ENCODE data around the gene SLC45A3. TPM values are rescaled to one million over a fixed set of nuclear protein-coding genes. Genes with fewer than 3 reads are reported as not detected.

SLC45A3 gene
- total and polyA plus RNA-seq, 2 donors (not counting 1 experiment from before 2014, with no cell fraction given): 0.90 to 1.5 TPM

DNA sequence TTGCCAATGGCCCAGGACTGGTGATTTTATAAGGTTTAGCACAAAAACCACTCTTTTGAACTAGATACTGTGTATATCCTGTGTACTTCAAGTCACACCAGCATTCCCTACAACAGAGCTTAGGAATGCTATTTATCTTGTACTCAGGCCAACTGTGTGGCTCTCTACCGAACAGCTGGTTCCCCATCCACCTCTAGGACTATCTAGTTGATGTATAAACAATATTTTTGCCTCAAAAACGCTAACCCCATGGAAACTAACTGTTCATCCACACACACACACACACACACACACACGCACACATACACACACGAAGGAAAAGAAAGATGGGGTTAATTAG lies 28.7 kb upstream of the SLC45A3 start:
- no peak overlapping the region for H3K4me2 ChIP-seq (ENCODE audit: extremely low read depth, insufficient read depth, low read length)
- no peak for TF ChIP-seq EZH2 (IDR thresholded peaks at IDR 0.05; ENCODE audit: low read length, missing control alignments)
- TF ChIP-seq, protein P1, sequence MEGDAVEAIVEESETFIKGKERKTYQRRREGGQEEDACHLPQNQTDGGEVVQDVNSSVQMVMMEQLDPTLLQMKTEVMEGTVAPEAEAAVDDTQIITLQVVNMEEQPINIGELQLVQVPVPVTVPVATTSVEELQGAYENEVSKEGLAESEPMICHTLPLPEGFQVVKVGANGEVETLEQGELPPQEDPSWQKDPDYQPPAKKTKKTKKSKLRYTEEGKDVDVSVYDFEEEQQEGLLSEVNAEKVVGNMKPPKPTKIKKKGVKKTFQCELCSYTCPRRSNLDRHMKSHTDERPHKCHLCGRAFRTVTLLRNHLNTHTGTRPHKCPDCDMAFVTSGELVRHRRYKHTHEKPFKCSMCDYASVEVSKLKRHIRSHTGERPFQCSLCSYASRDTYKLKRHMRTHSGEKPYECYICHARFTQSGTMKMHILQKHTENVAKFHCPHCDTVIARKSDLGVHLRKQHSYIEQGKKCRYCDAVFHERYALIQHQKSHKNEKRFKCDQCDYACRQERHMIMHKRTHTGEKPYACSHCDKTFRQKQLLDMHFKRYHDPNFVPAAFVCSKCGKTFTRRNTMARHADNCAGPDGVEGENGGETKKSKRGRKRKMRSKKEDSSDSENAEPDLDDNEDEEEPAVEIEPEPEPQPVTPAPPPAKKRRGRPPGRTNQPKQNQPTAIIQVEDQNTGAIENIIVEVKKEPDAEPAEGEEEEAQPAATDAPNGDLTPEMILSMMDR (conservative IDR thresholded peaks at IDR 0.05 in 1 of 2, IDR thresholded peaks at IDR 0.05 in 1 of 2; ENCODE audit: low read depth in 1 of 2, low read length in 2 of 2): no peak

DNA sequence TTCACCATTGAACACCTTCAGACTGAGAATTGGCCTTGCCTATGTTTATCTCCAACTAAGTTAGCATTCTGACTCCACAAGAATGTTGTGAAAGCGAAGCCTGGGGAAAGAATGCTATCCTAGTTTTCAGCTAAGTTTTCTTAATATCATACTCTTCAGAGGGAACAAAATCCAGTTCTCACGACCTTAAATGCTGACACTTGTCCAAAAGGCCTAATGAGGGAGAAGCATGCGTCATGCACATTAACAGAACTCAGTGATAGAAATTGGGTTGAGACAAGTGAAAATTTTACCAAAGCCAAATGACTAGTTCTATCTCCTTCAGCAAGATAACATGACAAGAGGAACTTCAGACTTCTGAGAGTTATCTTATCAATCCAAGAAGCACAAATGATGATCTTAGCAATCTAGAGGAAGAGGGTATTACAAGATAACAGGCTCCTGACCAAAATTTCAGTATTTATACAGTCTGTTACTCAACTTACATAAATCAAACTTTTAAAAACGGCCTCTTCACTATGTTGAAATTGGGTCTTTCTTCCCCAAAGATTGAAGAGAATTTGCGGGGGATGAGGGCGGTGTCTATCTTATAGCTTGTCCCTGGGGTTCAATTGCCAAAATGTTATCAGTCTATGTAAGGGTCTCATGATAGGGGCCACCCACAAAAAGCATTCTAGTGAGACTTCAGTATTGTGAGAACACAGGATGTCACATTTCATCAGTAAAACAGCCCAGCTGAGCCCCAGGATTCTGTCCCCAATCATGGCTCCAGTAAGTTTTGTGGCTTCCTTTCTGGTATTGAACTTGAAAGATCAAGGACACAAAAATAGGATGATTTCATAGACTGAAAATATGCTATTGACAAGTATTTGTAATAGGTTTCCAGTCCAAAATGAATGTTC lies 26.5 kb upstream of the SLC45A3 start:
- no peaks in the 10 kb centered on the region for H3K79me2 ChIP-seq (ENCODE audit: control insufficient read depth, insufficient read depth, low read length)
- H3K27ac ChIP-seq (ENCODE audit: insufficient read depth, low read length): no peak overlapping the region
- H3K9me3 ChIP-seq (ENCODE audit: control insufficient read depth, insufficient read depth, low read depth, low read length): no peaks in the 10 kb centered on the region
- peaks cover 2% of the 10 kb centered on the region for H3K4me1 ChIP-seq (ENCODE audit: control insufficient read depth, extremely low read depth, insufficient read depth, low read length)
- TF ChIP-seq, protein P1 (conservative IDR thresholded peaks at IDR 0.05 in 1 of 2, IDR thresholded peaks at IDR 0.05 in 1 of 2; ENCODE audit: low read depth in 1 of 2, low read length in 2 of 2): no peak
- TF ChIP-seq EZH2 (IDR thresholded peaks at IDR 0.05; ENCODE audit: low read length, missing control alignments): no peak
- H3K4me3 ChIP-seq (replicated peaks in 1 of 4; ENCODE audit: control extremely low read depth in 1 of 4, insufficient read depth in 1 of 4, low read depth in 3 of 4, low read length in 4 of 4): no peak overlapping the region
- H3K27me3 ChIP-seq (ENCODE audit: control insufficient read depth, insufficient read depth, low read length): no peaks in the 10 kb centered on the region
- H4K20me1 ChIP-seq (ENCODE audit: control insufficient read depth, extremely low read depth, insufficient read depth, low read length): no peaks in the 10 kb centered on the region
- peaks cover 6% of the 10 kb centered on the region for H3K36me3 ChIP-seq (ENCODE audit: control insufficient read depth, insufficient read depth, low read length)
- H3K4me2 ChIP-seq (ENCODE audit: extremely low read depth, insufficient read depth, low read length): no peak overlapping the region
- H3K9ac ChIP-seq (ENCODE audit: insufficient read depth, low read length): no peak overlapping the region
- no peak overlapping the region for H2AFZ ChIP-seq (ENCODE audit: low read length)
- DNase-seq (ENCODE audit: low read depth in 2 of 2): peak in 1 of 2 donors; percentile 37

More for the DNA sequence above, 28.7 kb upstream of the SLC45A3 start:
- H3K79me2 ChIP-seq (ENCODE audit: control insufficient read depth, insufficient read depth, low read length): no peaks in the 10 kb centered on the region
- no peak overlapping the region for H3K27ac ChIP-seq (ENCODE audit: insufficient read depth, low read length)
- no peaks in the 10 kb centered on the region for H3K9me3 ChIP-seq (ENCODE audit: control insufficient read depth, insufficient read depth, low read depth, low read length)
- H2AFZ ChIP-seq (ENCODE audit: low read length): no peak overlapping the region
- no peak overlapping the region for H3K9ac ChIP-seq (ENCODE audit: insufficient read depth, low read length)
- H3K27me3 ChIP-seq (ENCODE audit: control insufficient read depth, insufficient read depth, low read length): no peaks in the 10 kb centered on the region
- H4K20me1 ChIP-seq (ENCODE audit: control insufficient read depth, extremely low read depth, insufficient read depth, low read length): no peaks in the 10 kb centered on the region
- H3K4me1 ChIP-seq (ENCODE audit: control insufficient read depth, extremely low read depth, insufficient read depth, low read length): peaks cover 2% of the 10 kb centered on the region
- no peak overlapping the region for H3K4me3 ChIP-seq (replicated peaks in 1 of 4; ENCODE audit: control extremely low read depth in 1 of 4, insufficient read depth in 1 of 4, low read depth in 3 of 4, low read length in 4 of 4)
- DNase-seq (ENCODE audit: low read depth in 2 of 2): peak; percentile 63 to 81
- peaks cover 1% of the 10 kb centered on the region for H3K36me3 ChIP-seq (ENCODE audit: control insufficient read depth, insufficient read depth, low read length)

DNA sequence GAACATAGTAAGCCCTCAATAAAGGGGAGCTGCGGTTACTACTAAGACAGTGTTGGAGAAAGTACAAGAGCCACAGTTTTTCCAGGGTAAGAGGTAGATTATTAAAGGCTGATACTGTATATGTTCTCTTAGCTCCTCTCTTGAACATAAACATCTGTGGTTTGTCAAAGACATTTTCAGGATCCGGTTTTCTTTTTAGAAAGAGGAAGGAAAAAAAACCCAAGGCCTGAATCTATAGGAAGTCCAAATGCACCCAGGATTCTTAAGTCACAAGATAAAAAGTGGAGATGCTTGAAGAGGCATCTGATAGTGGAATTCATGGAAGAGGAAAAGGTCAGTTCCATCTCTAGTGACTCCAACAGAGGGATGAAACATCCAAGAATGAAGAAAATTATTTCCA lies 24.6 kb upstream of the SLC45A3 start:
- no peaks in the 10 kb centered on the region for H3K27me3 ChIP-seq (ENCODE audit: control insufficient read depth, insufficient read depth, low read length)
- no peak overlapping the region for H3K27ac ChIP-seq (ENCODE audit: insufficient read depth, low read length)
- H3K9ac ChIP-seq (ENCODE audit: insufficient read depth, low read length): no peak overlapping the region
- H3K4me1 ChIP-seq (ENCODE audit: control insufficient read depth, extremely low read depth, insufficient read depth, low read length): peaks cover 2% of the 10 kb centered on the region
- TF ChIP-seq EZH2 (IDR thresholded peaks at IDR 0.05; ENCODE audit: low read length, missing control alignments): no peak
- TF ChIP-seq, protein P1 (conservative IDR thresholded peaks at IDR 0.05 in 1 of 2, IDR thresholded peaks at IDR 0.05 in 1 of 2; ENCODE audit: low read depth in 1 of 2, low read length in 2 of 2): no peak
- no peaks in the 10 kb centered on the region for H3K9me3 ChIP-seq (ENCODE audit: control insufficient read depth, insufficient read depth, low read depth, low read length)
- H3K36me3 ChIP-seq (ENCODE audit: control insufficient read depth, insufficient read depth, low read length): peaks cover 7% of the 10 kb centered on the region
- H4K20me1 ChIP-seq (ENCODE audit: control insufficient read depth, extremely low read depth, insufficient read depth, low read length): no peaks in the 10 kb centered on the region
- no peak overlapping the region for H2AFZ ChIP-seq (ENCODE audit: low read length)
- H3K79me2 ChIP-seq (ENCODE audit: control insufficient read depth, insufficient read depth, low read length): no peaks in the 10 kb centered on the region
- H3K4me3 ChIP-seq (replicated peaks in 1 of 4; ENCODE audit: control extremely low read depth in 1 of 4, insufficient read depth in 1 of 4, low read depth in 3 of 4, low read length in 4 of 4): no peak overlapping the region
- H3K4me2 ChIP-seq (ENCODE audit: extremely low read depth, insufficient read depth, low read length): no peak overlapping the region
- DNase-seq (ENCODE audit: low read depth in 2 of 2): no peak

Data from fibroblast of lung (primary cell).